Measurements from ENCODE around the gene CELSR2. TPM values are rescaled to one million over a fixed set of nuclear protein-coding genes. Genes with fewer than 3 reads are reported as not detected.
"Not testable (repeated sequence)": the region's sequence is repeated elsewhere in the genome, so short reads cannot be mapped to it uniquely, and the experiment has no call there.

Gene CELSR2
- total and polyA plus RNA-seq, 2 experiments from 2014 or later: 11.2 to 35.1 TPM

DNA sequence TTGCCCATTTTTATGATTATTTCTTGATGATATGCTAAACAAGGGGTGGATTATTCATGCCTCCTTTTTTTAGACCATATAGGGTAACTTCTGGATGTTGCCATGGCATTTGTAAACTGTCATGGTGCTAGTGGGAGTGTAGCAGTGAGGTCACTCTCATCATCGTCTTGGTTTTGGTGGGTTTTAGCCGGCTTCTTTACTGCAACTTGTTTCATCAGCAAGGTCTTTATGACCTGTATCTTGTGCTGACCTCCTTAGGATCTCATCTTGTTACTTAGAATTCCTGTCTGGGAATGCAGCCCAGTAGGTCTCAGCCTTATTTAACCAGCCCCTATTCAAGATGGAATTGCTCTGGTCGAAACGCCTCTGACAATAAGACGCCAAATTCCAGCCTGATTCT lies 37.4 kb downstream of the CELSR2 start:
- H4K20me1 ChIP-seq (replicated peaks; ENCODE audit: insufficient read depth); H3K4me3 ChIP-seq; H3K9me3 Mint-ChIP-seq; H3K36me3 ChIP-seq (ENCODE audit: insufficient read depth); H3K4me3 Mint-ChIP-seq; H3K36me3 Mint-ChIP-seq (ENCODE audit: low read depth); H3F3A ChIP-seq (replicated peaks; ENCODE audit: low read depth); H3K9me2 ChIP-seq (ENCODE audit: insufficient read depth); H3K27me3 ChIP-seq (ENCODE audit: insufficient read depth); H2AFZ ChIP-seq; H3K27ac ChIP-seq (ENCODE audit: low read depth); ATAC-seq; H3K4me2 ChIP-seq; H3K27ac Mint-ChIP-seq; DNase-seq (ENCODE audit: low spot score): not testable (repeated sequence)
- Histone ChIP-seq H3K4me1 (ENCODE audit: insufficient read depth) (peaks cover 25% of the 10 kb centered on the region), H3K79me2 (replicated peaks; ENCODE audit: insufficient read depth) (peaks cover 12% of the 10 kb centered on the region)
- peaks cover 17% of the 10 kb centered on the region for H3K27me3 Mint-ChIP-seq (ENCODE audit: insufficient read depth, low read depth, poor library complexity)
- peaks cover 23% of the 10 kb centered on the region for H3K4me1 Mint-ChIP-seq

DNA sequence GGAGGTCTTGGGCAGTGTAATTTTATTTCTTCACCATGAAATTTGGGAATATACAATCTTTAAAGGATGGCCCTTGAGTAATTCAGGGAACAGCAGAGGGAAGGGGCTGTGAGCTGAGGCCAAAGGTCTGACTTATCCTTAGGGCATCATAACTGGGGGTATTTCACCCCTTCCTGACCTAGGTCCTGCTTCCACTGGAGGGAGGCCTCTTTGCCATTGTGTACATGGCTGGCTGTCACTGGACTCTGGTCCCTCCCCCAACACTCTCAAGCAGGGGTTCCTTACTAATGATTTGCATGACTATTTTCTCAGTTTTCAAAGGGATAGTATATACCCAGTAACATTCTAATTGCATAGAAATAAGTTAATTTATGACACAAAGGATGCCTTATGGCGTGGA lies 40.8 kb downstream of the CELSR2 start:
- H3K4me3 ChIP-seq: no peak overlapping the region
- peaks cover 13% of the 10 kb centered on the region for H3K27me3 Mint-ChIP-seq (ENCODE audit: insufficient read depth, low read depth, poor library complexity)
- H3K36me3 Mint-ChIP-seq (ENCODE audit: low read depth): no peaks in the 10 kb centered on the region
- no peak overlapping the region for H3K4me3 Mint-ChIP-seq
- H3K9me2 ChIP-seq (ENCODE audit: insufficient read depth): no peaks in the 10 kb centered on the region
- H3K27ac ChIP-seq (ENCODE audit: low read depth): no peak overlapping the region
- no peak overlapping the region for H2AFZ ChIP-seq
- H4K20me1 ChIP-seq (replicated peaks; ENCODE audit: insufficient read depth): no peaks in the 10 kb centered on the region
- ATAC-seq (no peak), DNase-seq (ENCODE audit: low spot score) (no peak)
- H3K4me1 Mint-ChIP-seq: peaks cover 9% of the 10 kb centered on the region
- H3F3A ChIP-seq (replicated peaks; ENCODE audit: low read depth): no peaks in the 10 kb centered on the region; the same call in 1 of the 2 replicates
- H3K36me3 ChIP-seq (ENCODE audit: insufficient read depth): no peaks in the 10 kb centered on the region
- peaks cover 9% of the 10 kb centered on the region for H3K4me1 ChIP-seq (ENCODE audit: insufficient read depth)
- no peaks in the 10 kb centered on the region for H3K9me3 Mint-ChIP-seq
- no peaks in the 10 kb centered on the region for H3K79me2 ChIP-seq (replicated peaks; ENCODE audit: insufficient read depth)
- no peak overlapping the region for H3K4me2 ChIP-seq
- no peaks in the 10 kb centered on the region for H3K27me3 ChIP-seq (ENCODE audit: insufficient read depth)
- H3K27ac Mint-ChIP-seq: no peak overlapping the region
- TF ChIP-seq EZH2 (IDR thresholded peaks at IDR 0.05; ENCODE audit: low read depth, unreplicated experiment) (no peak), POLR2AphosphoS5 (IDR thresholded peaks at IDR 0.05; ENCODE audit: low read depth) (no peak), ZNF331 (CRISPR knock-in tag; IDR thresholded peaks at IDR 0.05; ENCODE audit: low read depth) (no peak), NANOG (IDR thresholded peaks at IDR 0.05; ENCODE audit: borderline replicate concordance) (no peak), CREB1 (CRISPR knock-in tag; IDR thresholded peaks at IDR 0.05; ENCODE audit: low read depth) (no peak), ZNF114 (CRISPR knock-in tag; IDR thresholded peaks at IDR 0.05) (no peak), STAT1 (IDR thresholded peaks at IDR 0.05; ENCODE audit: unreplicated experiment) (no peak), EZH2phosphoT487 (IDR thresholded peaks at IDR 0.05; ENCODE audit: unreplicated experiment) (no peak), JUNB (IDR thresholded peaks at IDR 0.05; ENCODE audit: unreplicated experiment) (no peak)
- TF ChIP-seq, protein P1, sequence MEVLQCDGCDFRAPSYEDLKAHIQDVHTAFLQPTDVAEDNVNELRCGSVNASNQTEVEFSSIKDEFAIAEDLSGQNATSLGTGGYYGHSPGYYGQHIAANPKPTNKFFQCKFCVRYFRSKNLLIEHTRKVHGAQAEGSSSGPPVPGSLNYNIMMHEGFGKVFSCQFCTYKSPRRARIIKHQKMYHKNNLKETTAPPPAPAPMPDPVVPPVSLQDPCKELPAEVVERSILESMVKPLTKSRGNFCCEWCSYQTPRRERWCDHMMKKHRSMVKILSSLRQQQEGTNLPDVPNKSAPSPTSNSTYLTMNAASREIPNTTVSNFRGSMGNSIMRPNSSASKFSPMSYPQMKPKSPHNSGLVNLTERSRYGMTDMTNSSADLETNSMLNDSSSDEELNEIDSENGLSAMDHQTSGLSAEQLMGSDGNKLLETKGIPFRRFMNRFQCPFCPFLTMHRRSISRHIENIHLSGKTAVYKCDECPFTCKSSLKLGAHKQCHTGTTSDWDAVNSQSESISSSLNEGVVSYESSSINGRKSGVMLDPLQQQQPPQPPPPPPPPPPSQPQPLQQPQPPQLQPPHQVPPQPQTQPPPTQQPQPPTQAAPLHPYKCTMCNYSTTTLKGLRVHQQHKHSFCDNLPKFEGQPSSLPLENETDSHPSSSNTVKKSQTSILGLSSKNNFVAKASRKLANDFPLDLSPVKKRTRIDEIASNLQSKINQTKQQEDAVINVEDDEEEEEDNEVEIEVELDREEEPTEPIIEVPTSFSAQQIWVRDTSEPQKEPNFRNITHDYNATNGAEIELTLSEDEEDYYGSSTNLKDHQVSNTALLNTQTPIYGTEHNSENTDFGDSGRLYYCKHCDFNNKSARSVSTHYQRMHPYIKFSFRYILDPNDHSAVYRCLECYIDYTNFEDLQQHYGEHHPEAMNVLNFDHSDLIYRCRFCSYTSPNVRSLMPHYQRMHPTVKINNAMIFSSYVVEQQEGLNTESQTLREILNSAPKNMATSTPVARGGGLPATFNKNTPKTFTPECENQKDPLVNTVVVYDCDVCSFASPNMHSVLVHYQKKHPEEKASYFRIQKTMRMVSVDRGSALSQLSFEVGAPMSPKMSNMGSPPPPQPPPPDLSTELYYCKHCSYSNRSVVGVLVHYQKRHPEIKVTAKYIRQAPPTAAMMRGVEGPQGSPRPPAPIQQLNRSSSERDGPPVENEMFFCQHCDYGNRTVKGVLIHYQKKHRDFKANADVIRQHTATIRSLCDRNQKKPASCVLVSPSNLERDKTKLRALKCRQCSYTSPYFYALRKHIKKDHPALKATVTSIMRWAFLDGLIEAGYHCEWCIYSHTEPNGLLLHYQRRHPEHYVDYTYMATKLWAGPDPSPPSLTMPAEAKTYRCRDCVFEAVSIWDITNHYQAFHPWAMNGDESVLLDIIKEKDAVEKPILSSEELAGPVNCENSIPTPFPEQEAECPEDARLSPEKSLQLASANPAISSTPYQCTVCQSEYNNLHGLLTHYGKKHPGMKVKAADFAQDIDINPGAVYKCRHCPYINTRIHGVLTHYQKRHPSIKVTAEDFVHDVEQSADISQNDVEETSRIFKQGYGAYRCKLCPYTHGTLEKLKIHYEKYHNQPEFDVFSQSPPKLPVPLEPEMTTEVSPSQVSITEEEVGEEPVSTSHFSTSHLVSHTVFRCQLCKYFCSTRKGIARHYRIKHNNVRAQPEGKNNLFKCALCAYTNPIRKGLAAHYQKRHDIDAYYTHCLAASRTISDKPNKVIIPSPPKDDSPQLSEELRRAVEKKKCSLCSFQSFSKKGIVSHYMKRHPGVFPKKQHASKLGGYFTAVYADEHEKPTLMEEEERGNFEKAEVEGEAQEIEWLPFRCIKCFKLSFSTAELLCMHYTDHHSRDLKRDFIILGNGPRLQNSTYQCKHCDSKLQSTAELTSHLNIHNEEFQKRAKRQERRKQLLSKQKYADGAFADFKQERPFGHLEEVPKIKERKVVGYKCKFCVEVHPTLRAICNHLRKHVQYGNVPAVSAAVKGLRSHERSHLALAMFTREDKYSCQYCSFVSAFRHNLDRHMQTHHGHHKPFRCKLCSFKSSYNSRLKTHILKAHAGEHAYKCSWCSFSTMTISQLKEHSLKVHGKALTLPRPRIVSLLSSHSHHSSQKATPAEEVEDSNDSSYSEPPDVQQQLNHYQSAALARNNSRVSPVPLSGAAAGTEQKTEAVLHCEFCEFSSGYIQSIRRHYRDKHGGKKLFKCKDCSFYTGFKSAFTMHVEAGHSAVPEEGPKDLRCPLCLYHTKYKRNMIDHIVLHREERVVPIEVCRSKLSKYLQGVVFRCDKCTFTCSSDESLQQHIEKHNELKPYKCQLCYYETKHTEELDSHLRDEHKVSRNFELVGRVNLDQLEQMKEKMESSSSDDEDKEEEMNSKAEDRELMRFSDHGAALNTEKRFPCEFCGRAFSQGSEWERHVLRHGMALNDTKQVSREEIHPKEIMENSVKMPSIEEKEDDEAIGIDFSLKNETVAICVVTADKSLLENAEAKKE (CRISPR knock-in tag; IDR thresholded peaks at IDR 0.05): no peak
- TF ChIP-seq, protein P2, sequence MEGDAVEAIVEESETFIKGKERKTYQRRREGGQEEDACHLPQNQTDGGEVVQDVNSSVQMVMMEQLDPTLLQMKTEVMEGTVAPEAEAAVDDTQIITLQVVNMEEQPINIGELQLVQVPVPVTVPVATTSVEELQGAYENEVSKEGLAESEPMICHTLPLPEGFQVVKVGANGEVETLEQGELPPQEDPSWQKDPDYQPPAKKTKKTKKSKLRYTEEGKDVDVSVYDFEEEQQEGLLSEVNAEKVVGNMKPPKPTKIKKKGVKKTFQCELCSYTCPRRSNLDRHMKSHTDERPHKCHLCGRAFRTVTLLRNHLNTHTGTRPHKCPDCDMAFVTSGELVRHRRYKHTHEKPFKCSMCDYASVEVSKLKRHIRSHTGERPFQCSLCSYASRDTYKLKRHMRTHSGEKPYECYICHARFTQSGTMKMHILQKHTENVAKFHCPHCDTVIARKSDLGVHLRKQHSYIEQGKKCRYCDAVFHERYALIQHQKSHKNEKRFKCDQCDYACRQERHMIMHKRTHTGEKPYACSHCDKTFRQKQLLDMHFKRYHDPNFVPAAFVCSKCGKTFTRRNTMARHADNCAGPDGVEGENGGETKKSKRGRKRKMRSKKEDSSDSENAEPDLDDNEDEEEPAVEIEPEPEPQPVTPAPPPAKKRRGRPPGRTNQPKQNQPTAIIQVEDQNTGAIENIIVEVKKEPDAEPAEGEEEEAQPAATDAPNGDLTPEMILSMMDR (conservative IDR thresholded peaks at IDR 0.05; ENCODE audit: low read depth in 2 of 2): no peak
- TF ChIP-seq, protein P3, sequence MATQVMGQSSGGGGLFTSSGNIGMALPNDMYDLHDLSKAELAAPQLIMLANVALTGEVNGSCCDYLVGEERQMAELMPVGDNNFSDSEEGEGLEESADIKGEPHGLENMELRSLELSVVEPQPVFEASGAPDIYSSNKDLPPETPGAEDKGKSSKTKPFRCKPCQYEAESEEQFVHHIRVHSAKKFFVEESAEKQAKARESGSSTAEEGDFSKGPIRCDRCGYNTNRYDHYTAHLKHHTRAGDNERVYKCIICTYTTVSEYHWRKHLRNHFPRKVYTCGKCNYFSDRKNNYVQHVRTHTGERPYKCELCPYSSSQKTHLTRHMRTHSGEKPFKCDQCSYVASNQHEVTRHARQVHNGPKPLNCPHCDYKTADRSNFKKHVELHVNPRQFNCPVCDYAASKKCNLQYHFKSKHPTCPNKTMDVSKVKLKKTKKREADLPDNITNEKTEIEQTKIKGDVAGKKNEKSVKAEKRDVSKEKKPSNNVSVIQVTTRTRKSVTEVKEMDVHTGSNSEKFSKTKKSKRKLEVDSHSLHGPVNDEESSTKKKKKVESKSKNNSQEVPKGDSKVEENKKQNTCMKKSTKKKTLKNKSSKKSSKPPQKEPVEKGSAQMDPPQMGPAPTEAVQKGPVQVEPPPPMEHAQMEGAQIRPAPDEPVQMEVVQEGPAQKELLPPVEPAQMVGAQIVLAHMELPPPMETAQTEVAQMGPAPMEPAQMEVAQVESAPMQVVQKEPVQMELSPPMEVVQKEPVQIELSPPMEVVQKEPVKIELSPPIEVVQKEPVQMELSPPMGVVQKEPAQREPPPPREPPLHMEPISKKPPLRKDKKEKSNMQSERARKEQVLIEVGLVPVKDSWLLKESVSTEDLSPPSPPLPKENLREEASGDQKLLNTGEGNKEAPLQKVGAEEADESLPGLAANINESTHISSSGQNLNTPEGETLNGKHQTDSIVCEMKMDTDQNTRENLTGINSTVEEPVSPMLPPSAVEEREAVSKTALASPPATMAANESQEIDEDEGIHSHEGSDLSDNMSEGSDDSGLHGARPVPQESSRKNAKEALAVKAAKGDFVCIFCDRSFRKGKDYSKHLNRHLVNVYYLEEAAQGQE (IDR thresholded peaks at IDR 0.05; ENCODE audit: unreplicated experiment): no peak
